Measurements from ENCODE around the gene AIG1.

DNA sequence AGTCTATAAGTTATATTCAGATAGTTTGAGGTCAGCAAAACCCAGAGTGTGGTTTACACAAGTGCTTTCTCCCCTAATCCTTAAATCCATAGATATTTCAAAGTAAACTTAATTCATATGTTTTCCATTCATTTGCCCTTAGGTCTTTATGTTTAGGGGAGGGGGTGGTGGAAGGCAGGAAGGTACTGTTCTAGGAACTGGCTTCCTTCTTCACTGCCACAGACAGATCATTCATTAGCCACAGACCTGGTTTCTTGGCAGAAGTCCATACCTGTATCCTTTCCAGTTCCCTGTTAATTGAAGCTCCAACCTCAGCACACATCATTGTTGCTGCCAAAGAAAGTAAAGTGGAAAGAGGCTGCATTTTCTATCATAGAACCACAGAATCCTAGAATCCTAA is 123.0 kb downstream of the AIG1 start:
- TF ChIP-seq FOXM1 (IDR thresholded peaks at IDR 0.05; ENCODE audit: low read depth) = no peak
- TF ChIP-seq JUND (IDR thresholded peaks at IDR 0.05) = no peak
- TF ChIP-seq, protein P1, sequence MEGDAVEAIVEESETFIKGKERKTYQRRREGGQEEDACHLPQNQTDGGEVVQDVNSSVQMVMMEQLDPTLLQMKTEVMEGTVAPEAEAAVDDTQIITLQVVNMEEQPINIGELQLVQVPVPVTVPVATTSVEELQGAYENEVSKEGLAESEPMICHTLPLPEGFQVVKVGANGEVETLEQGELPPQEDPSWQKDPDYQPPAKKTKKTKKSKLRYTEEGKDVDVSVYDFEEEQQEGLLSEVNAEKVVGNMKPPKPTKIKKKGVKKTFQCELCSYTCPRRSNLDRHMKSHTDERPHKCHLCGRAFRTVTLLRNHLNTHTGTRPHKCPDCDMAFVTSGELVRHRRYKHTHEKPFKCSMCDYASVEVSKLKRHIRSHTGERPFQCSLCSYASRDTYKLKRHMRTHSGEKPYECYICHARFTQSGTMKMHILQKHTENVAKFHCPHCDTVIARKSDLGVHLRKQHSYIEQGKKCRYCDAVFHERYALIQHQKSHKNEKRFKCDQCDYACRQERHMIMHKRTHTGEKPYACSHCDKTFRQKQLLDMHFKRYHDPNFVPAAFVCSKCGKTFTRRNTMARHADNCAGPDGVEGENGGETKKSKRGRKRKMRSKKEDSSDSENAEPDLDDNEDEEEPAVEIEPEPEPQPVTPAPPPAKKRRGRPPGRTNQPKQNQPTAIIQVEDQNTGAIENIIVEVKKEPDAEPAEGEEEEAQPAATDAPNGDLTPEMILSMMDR (IDR thresholded peaks at IDR 0.05) = no peak
- TF ChIP-seq, protein P2, sequence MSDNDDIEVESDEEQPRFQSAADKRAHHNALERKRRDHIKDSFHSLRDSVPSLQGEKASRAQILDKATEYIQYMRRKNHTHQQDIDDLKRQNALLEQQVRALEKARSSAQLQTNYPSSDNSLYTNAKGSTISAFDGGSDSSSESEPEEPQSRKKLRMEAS (IDR thresholded peaks at IDR 0.05; ENCODE audit: low read depth) = no peak
- no peak for TF ChIP-seq RAD21 (IDR thresholded peaks at IDR 0.05; ENCODE audit: low read length)
- no peak for TF ChIP-seq SMC3 (IDR thresholded peaks at IDR 0.05; ENCODE audit: low read depth, low read length)
- TF ChIP-seq, protein P3, sequence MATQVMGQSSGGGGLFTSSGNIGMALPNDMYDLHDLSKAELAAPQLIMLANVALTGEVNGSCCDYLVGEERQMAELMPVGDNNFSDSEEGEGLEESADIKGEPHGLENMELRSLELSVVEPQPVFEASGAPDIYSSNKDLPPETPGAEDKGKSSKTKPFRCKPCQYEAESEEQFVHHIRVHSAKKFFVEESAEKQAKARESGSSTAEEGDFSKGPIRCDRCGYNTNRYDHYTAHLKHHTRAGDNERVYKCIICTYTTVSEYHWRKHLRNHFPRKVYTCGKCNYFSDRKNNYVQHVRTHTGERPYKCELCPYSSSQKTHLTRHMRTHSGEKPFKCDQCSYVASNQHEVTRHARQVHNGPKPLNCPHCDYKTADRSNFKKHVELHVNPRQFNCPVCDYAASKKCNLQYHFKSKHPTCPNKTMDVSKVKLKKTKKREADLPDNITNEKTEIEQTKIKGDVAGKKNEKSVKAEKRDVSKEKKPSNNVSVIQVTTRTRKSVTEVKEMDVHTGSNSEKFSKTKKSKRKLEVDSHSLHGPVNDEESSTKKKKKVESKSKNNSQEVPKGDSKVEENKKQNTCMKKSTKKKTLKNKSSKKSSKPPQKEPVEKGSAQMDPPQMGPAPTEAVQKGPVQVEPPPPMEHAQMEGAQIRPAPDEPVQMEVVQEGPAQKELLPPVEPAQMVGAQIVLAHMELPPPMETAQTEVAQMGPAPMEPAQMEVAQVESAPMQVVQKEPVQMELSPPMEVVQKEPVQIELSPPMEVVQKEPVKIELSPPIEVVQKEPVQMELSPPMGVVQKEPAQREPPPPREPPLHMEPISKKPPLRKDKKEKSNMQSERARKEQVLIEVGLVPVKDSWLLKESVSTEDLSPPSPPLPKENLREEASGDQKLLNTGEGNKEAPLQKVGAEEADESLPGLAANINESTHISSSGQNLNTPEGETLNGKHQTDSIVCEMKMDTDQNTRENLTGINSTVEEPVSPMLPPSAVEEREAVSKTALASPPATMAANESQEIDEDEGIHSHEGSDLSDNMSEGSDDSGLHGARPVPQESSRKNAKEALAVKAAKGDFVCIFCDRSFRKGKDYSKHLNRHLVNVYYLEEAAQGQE (IDR thresholded peaks at IDR 0.05; ENCODE audit: low read depth, low read length) = no peak
- TF ChIP-seq POLR2AphosphoS5 (IDR thresholded peaks at IDR 0.05; ENCODE audit: low read depth, low read length) = no peak
- TF ChIP-seq GABPA (IDR thresholded peaks at IDR 0.05; ENCODE audit: low read depth) = no peak
- TF ChIP-seq, protein P4, sequence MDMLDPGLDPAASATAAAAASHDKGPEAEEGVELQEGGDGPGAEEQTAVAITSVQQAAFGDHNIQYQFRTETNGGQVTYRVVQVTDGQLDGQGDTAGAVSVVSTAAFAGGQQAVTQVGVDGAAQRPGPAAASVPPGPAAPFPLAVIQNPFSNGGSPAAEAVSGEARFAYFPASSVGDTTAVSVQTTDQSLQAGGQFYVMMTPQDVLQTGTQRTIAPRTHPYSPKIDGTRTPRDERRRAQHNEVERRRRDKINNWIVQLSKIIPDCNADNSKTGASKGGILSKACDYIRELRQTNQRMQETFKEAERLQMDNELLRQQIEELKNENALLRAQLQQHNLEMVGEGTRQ (IDR thresholded peaks at IDR 0.05; ENCODE audit: borderline replicate concordance, low read depth, low read length) = no peak
